CD4-positive, CD25-positive, alpha-beta regulatory T cell (primary cell): Measurements from ENCODE around the gene DBNL. TPM values are rescaled to one million over a fixed set of nuclear protein-coding genes. Genes with fewer than 3 reads are reported as not detected.

Experiments
- ATAC-seq, 2 donors: fragments of 150-1000 bp; cut with Tn5 transposase; one replicate each; pipeline ENCODE4 v1.10.0; 2021; ENCODE audit warnings: low read depth in 2 of 2, moderate number of reproducible peaks in 2 of 2, moderate library complexity in 1 of 2
- DNase-seq, 3 donors: peaks; one replicate each; pipeline versions ENCODE4 v3.0.0 to v3.0.0-alpha.2; 2012 to 2022; ENCODE audit warnings: mixed read lengths in 1 of 3
- H3K27ac ChIP-seq: one replicate; pipeline ENCODE4 v1.7.0; 2013; ENCODE audit warnings: mild to moderate bottlenecking, low read length; ENCODE audit not compliant: insufficient read depth, poor library complexity, severe bottlenecking
- H3K27me3 ChIP-seq: one replicate; pipeline ENCODE4 v1.7.0; 2013; ENCODE audit warnings: low read length; ENCODE audit not compliant: control insufficient read depth, insufficient read depth
- H3K36me3 ChIP-seq: one replicate; pipeline ENCODE4 v1.7.0; 2013; ENCODE audit warnings: mild to moderate bottlenecking, low read length, moderate library complexity; ENCODE audit not compliant: control insufficient read depth, insufficient read depth
- H3K4me1 ChIP-seq: 2 replicates; pipeline ENCODE4 v1.7.0; 2013; ENCODE audit warnings: mild to moderate bottlenecking, low read length; ENCODE audit not compliant: insufficient read depth, control insufficient read depth, poor library complexity, severe bottlenecking
- H3K4me3 ChIP-seq: one replicate; pipeline ENCODE4 v1.7.0; 2013; ENCODE audit warnings: low read depth, mild to moderate bottlenecking, low read length, moderate library complexity
- H3K9me3 ChIP-seq, 2 experiments: 1 replicate in 1 of 2; 2 replicates in 1 of 2; pipeline ENCODE4 v1.7.0; 2013; ENCODE audit warnings: low read length in 2 of 2, mild to moderate bottlenecking in 1 of 2, moderate library complexity in 1 of 2; ENCODE audit not compliant: control insufficient read depth in 2 of 2
- H3K27ac Mint-ChIP-seq, 3 donors: one replicate each; pipeline ENCODE4 v1.8.0; 2020 to 2022; ENCODE audit warnings: mild to moderate bottlenecking in 3 of 3, mixed read lengths in 3 of 3, moderate library complexity in 2 of 3
- H3K27me3 Mint-ChIP-seq: one replicate; pipeline ENCODE4 v1.8.0; 2022; ENCODE audit warnings: mild to moderate bottlenecking, mixed read lengths
- H3K36me3 Mint-ChIP-seq: one replicate; pipeline ENCODE4 v1.8.0; 2020; ENCODE audit warnings: mixed read lengths
- H3K4me1 Mint-ChIP-seq, 4 donors: one replicate each; pipeline ENCODE4 v1.8.0; 2020 to 2022; ENCODE audit warnings: mixed read lengths in 4 of 4, mild to moderate bottlenecking in 1 of 4
- H3K4me3 Mint-ChIP-seq, 4 donors: one replicate each; pipeline ENCODE4 v1.8.0; 2020 to 2022; ENCODE audit warnings: mild to moderate bottlenecking in 4 of 4, mixed read lengths in 4 of 4, moderate library complexity in 3 of 4
- H3K9me3 Mint-ChIP-seq, 7 donors: one replicate each; pipeline ENCODE4 v1.8.0; 2020 to 2022; ENCODE audit warnings: mixed read lengths in 7 of 7, mild to moderate bottlenecking in 3 of 7, moderate library complexity in 2 of 7
- polyA plus RNA-seq, 4 donors: library from polyadenylated mRNA; unstranded; fragments of 300-500 nt; fragmentation: Illumina TruSeq; gene quantifications; one replicate each; pipeline ENCODE4 v1.2.3, GENCODE V29; 2021
- total RNA-seq: library from RNA; stranded (reverse); gene quantifications from one replicate; pipeline ENCODE4 v1.2.3, GENCODE V29; 2022

The DBNL gene
- total and polyA plus RNA-seq, 5 donors from 2014 or later = 104 to 206 (median 167) TPM

- H3K27me3 ChIP-seq = no peaks in the 10 kb centered on the region
- peaks cover 0 to 17% (median 2%) of the 10 kb centered on the region in 4 donors for H3K4me1 Mint-ChIP-seq
- no peak overlapping the region for H3K27ac ChIP-seq
- no peak overlapping the region for H3K4me3 ChIP-seq
- H3K27ac Mint-ChIP-seq = no peak overlapping the region
- H3K4me3 Mint-ChIP-seq = no peak overlapping the region
- no peak for ATAC-seq
- no peaks in the 10 kb centered on the region for H3K9me3 ChIP-seq
- H3K9me3 Mint-ChIP-seq = peaks cover 0 to 2% (median 0%) of the 10 kb centered on the region in 7 donors
- peaks cover 20% of the 10 kb centered on the region for H3K36me3 Mint-ChIP-seq
- peaks cover 55% of the 10 kb centered on the region for H3K36me3 ChIP-seq
- H3K27me3 Mint-ChIP-seq = no peaks in the 10 kb centered on the region
- peaks cover 10% of the 10 kb centered on the region for H3K4me1 ChIP-seq
- DNase-seq = no peak
Observed at GRCh38 chr7:44060948-44061644, 16.6 kb downstream of the DBNL start.

DNA sequence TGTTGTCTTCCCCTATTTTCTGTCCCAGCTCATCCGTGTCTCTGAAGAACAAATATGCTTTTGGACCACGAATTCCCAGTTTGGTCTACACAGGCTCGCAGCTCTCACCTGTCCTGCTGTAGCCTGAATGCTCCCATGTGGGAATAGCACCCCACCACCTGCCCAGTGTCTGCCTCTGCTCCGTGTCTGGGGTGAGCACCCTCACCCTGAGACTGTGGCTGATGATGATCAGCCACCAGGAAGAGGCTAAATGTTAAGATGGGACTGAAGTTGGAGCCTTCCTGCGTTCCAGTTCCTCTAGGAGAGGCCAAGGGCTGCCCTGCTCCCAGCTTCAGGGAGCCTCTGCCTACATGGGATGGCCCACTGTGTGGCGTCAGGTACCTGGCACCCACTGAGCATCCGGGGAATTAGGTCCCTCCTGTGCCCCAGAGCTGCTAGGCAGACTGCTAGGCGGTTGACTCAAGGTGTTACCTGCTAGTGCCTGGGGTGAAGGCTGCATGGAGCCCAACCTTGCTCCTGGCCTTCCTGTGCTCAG is 17.2 kb downstream of the DBNL start:
- Histone ChIP-seq H3K4me3 (no peak overlapping the region), H3K27me3 (no peaks in the 10 kb centered on the region), H3K4me1 (peaks cover 16% of the 10 kb centered on the region), H3K27ac (no peak overlapping the region), H3K9me3 (no peaks in the 10 kb centered on the region), H3K36me3 (peaks cover 49% of the 10 kb centered on the region)
- no peak for DNase-seq
- peaks cover 0 to 18% (median under 1%) of the 10 kb centered on the region in 4 donors for H3K4me1 Mint-ChIP-seq
- H3K36me3 Mint-ChIP-seq = peaks cover 19% of the 10 kb centered on the region
- no peaks in the 10 kb centered on the region for H3K27me3 Mint-ChIP-seq
- no peak overlapping the region for H3K4me3 Mint-ChIP-seq
- ATAC-seq = no peak
- peak overlapping the region in 1 of 3 donors; percentile 46 for H3K27ac Mint-ChIP-seq
- H3K9me3 Mint-ChIP-seq = peaks cover 0 to 2% (median 0%) of the 10 kb centered on the region in 7 donors

- peaks cover 42% of the 10 kb centered on the region for H3K36me3 ChIP-seq
- Mint-ChIP-seq H3K36me3 (peaks cover 15% of the 10 kb centered on the region), H3K4me1 (peaks cover 0 to 23% (median 2%) of the 10 kb centered on the region in 4 donors), H3K9me3 (peaks cover 0 to 2% (median 0%) of the 10 kb centered on the region in 7 donors), H3K27ac (no peak overlapping the region), H3K27me3 (no peaks in the 10 kb centered on the region), H3K4me3 (no peak overlapping the region)
- H3K4me3 ChIP-seq = no peak overlapping the region
- no peaks in the 10 kb centered on the region for H3K27me3 ChIP-seq
- H3K4me1 ChIP-seq = peaks cover 17% of the 10 kb centered on the region
- no peak for DNase-seq
- ATAC-seq = no peak
- no peaks in the 10 kb centered on the region for H3K9me3 ChIP-seq
- no peak overlapping the region for H3K27ac ChIP-seq
Observed at GRCh38 chr7:44062180-44062902, 17.8 kb downstream of the DBNL start.

DNA sequence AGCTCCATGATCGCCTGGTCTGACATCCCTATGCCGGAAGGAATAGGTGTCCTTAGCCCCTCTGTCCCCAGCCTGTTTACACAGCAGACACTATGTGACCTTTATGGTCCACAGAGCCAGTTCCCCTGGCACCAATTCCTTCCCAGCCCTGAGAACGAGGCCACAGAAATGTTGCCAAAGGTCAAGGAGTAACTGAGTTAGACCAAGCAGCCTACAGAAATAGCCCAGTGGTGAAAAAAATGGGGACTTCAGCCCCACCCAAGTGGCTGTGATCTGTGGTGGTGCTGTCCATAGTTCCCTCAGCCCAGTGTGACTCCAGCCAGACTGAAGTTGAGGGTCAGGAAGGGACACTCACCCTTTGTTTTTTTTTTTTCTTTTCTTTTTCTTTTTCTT is 18.4 kb downstream of the DBNL start:
- H3K9me3 ChIP-seq = no peaks in the 10 kb centered on the region
- no peak overlapping the region for H3K4me3 Mint-ChIP-seq
- H3K4me1 Mint-ChIP-seq = peaks cover 0 to 23% (median 2%) of the 10 kb centered on the region in 4 donors
- peaks cover 11% of the 10 kb centered on the region for H3K36me3 Mint-ChIP-seq
- no peak overlapping the region for H3K27ac Mint-ChIP-seq
- H3K27me3 ChIP-seq = no peaks in the 10 kb centered on the region
- no peak overlapping the region for H3K4me3 ChIP-seq
- ATAC-seq (no peak), DNase-seq (no peak)
- H3K4me1 ChIP-seq = peaks cover 17% of the 10 kb centered on the region
- no peak overlapping the region for H3K27ac ChIP-seq
- peaks cover 0 to 2% (median 0%) of the 10 kb centered on the region in 7 donors for H3K9me3 Mint-ChIP-seq
- no peaks in the 10 kb centered on the region for H3K27me3 Mint-ChIP-seq
- peaks cover 37% of the 10 kb centered on the region for H3K36me3 ChIP-seq

- DNase-seq (no peak), ATAC-seq (no peak)
- no peaks in the 10 kb centered on the region for H3K27me3 ChIP-seq
- no peaks in the 10 kb centered on the region for H3K27me3 Mint-ChIP-seq
- peaks cover 6% of the 10 kb centered on the region for H3K36me3 Mint-ChIP-seq
- no peak overlapping the region for H3K4me3 Mint-ChIP-seq
- no peak overlapping the region for H3K4me3 ChIP-seq
- H3K27ac Mint-ChIP-seq = no peak overlapping the region
- H3K9me3 Mint-ChIP-seq = peaks cover 0 to 2% (median 0%) of the 10 kb centered on the region in 7 donors
- peaks cover 0 to 27% (median 2%) of the 10 kb centered on the region in 4 donors for H3K4me1 Mint-ChIP-seq
- H3K4me1 ChIP-seq = peaks cover 17% of the 10 kb centered on the region
- no peak overlapping the region for H3K27ac ChIP-seq
- H3K9me3 ChIP-seq = no peaks in the 10 kb centered on the region
- H3K36me3 ChIP-seq = peaks cover 31% of the 10 kb centered on the region
Observed at GRCh38 chr7:44063547-44063893, 19.0 kb downstream of the DBNL start.

- Histone ChIP-seq H3K36me3 (peaks cover 25% of the 10 kb centered on the region), H3K27me3 (no peaks in the 10 kb centered on the region), H3K9me3 (no peaks in the 10 kb centered on the region), H3K4me1 (peaks cover 17% of the 10 kb centered on the region), H3K4me3 (no peak overlapping the region), H3K27ac (no peak overlapping the region)
- DNase-seq (no peak), ATAC-seq (no peak)
- Mint-ChIP-seq H3K9me3 (peaks cover 0 to 2% (median 0%) of the 10 kb centered on the region in 7 donors), H3K36me3 (peaks cover under 1% of the 10 kb centered on the region), H3K4me1 (peaks cover 0 to 27% (median 2%) of the 10 kb centered on the region in 4 donors), H3K4me3 (no peak overlapping the region), H3K27ac (no peak overlapping the region), H3K27me3 (no peaks in the 10 kb centered on the region)
Observed at GRCh38 chr7:44063894-44064651, 19.6 kb downstream of the DBNL start.

GRCh38 chr7:44064791-44065430 is 20.4 kb downstream of the DBNL start:
- peak in 1 of 2 donors; percentile 12 for ATAC-seq
- peaks cover 0 to 27% (median 2%) of the 10 kb centered on the region in 4 donors for H3K4me1 Mint-ChIP-seq
- H3K36me3 ChIP-seq = peaks cover 17% of the 10 kb centered on the region
- H3K4me1 ChIP-seq = peaks cover 17% of the 10 kb centered on the region
- no peaks in the 10 kb centered on the region for H3K27me3 ChIP-seq
- DNase-seq = no peak
- no peaks in the 10 kb centered on the region for H3K9me3 ChIP-seq
- H3K4me3 ChIP-seq = no peak overlapping the region
- peaks cover 0 to 2% (median 0%) of the 10 kb centered on the region in 7 donors for H3K9me3 Mint-ChIP-seq
- H3K36me3 Mint-ChIP-seq = no peaks in the 10 kb centered on the region
- peak overlapping the region in 1 of 4 donors; percentile 15 for H3K4me3 Mint-ChIP-seq
- no peaks in the 10 kb centered on the region for H3K27me3 Mint-ChIP-seq
- H3K27ac Mint-ChIP-seq = peak overlapping the region in 1 of 3 donors; percentile 79
- no peak overlapping the region for H3K27ac ChIP-seq
